Left ventricle myocardium superior (tissue), 1 donor: Measurements from ENCODE around the gene CHGA. TPM values are rescaled to one million over a fixed set of nuclear protein-coding genes. Genes with fewer than 3 reads are reported as not detected.

Experiments used
- ATAC-seq: fragments of 200-7000 bp; cut with Tn5 transposase; one replicate; pipeline ENCODE4 v1.9.1; 2020; ENCODE audit warnings: mild to moderate bottlenecking, moderate library complexity
- DNase-seq: peaks from one replicate; pipeline ENCODE4 v3.0.0-alpha.2; 2020
- intact Hi-C: fragments of 100-400 bp; cut with micrococcal nuclease; formaldehyde crosslinking; loops from one replicate; pipeline ENCODE4 v1.11.0; 2022
- total RNA-seq: library from RNA; stranded (reverse); fragmentation: NEBNext Ultra II Directional; extraction: Animal tissue kit (Norgen Biotek cat#: 25700); gene quantifications from one replicate; pipeline ENCODE4 v1.2.1, GENCODE V29; 2021
- donor health status: DM: no; HTN: yes; CAD: no; lungs with severe emphysema.

The CHGA gene
- total RNA-seq, 1 donor from 2014 or later: not detected

- intact Hi-C loops: no loop called here
- ATAC-seq (no peak), DNase-seq (no peak)
Observed at GRCh38 chr14:92902191-92902590, 20.8 kb upstream of the CHGA start.

GRCh38 chr14:92902726-92903125, 20.2 kb upstream of the CHGA start:
- intact Hi-C loops: no loop called here
- ATAC-seq: no peak

GRCh38 chr14:92903359-92903758, 19.6 kb upstream of the CHGA start:
- DNase-seq (no peak), ATAC-seq (no peak)
- intact Hi-C loops: no loop called here

More at GRCh38 chr14:92902726-92903125, 20.2 kb upstream of the CHGA start:
- DNase-seq: no peak

GRCh38 chr14:92905667-92906066, 17.3 kb upstream of the CHGA start:
- ATAC-seq: no peak
- no peak for DNase-seq
- intact Hi-C loops: no loop called here

GRCh38 chr14:92906420-92906819, 16.5 kb upstream of the CHGA start:
- DNase-seq: no peak
- intact Hi-C loops: no loop called here
- ATAC-seq: no peak

GRCh38 chr14:92906823-92907222, 16.1 kb upstream of the CHGA start:
- ATAC-seq: no peak
- DNase-seq: no peak
- intact Hi-C loops: no loop called here

GRCh38 chr14:92907316-92907911, 15.5 kb upstream of the CHGA start:
- DNase-seq (no peak), ATAC-seq (no peak)
- intact Hi-C loops: no loop called here

GRCh38 chr14:92914087-92914656, 8.8 kb upstream of the CHGA start:
- DNase-seq (peak; percentile 62), ATAC-seq (peak; percentile 41)
- intact Hi-C loops: no loop called here

- no peak for DNase-seq
- ATAC-seq: no peak
- intact Hi-C loops: no loop called here
Observed at GRCh38 chr14:92916201-92916600, 6.7 kb upstream of the CHGA start.

GRCh38 chr14:92917041-92917940, 5.7 kb upstream of the CHGA start:
- ATAC-seq: no peak
- intact Hi-C loops: no loop called here
- DNase-seq: no peak

GRCh38 chr14:92917956-92918355, 5.0 kb upstream of the CHGA start:
- ATAC-seq: no peak
- intact Hi-C loops: no loop called here
- no peak for DNase-seq

- no peak for DNase-seq
- intact Hi-C loops: no loop called here
- no peak for ATAC-seq
Observed at GRCh38 chr14:92920001-92920400, 2.9 kb upstream of the CHGA start.

GRCh38 chr14:92922155-92922735, 705 bp upstream of the CHGA start:
- no peak for ATAC-seq
- intact Hi-C loops: no loop called here

GRCh38 chr14:92923744-92924103, 774 bp downstream of the CHGA start:
- DNase-seq (no peak), ATAC-seq (peak; percentile 11)
- intact Hi-C loops: no loop called here

More at GRCh38 chr14:92922155-92922735, 705 bp upstream of the CHGA start:
- DNase-seq: no peak

- ATAC-seq (no peak), DNase-seq (no peak)
- intact Hi-C loops: no loop called here
Observed at GRCh38 chr14:92924247-92924646, 1.3 kb downstream of the CHGA start.

- no peak for ATAC-seq
- intact Hi-C loops: no loop called here
- no peak for DNase-seq
Observed at GRCh38 chr14:92925446-92925845, 2.5 kb downstream of the CHGA start.

- ATAC-seq (no peak), DNase-seq (no peak)
- intact Hi-C loops: no loop called here
Observed at GRCh38 chr14:92926180-92926845, 3.4 kb downstream of the CHGA start.

GRCh38 chr14:92926931-92927330, 4.0 kb downstream of the CHGA start:
- intact Hi-C loops: no loop called here

GRCh38 chr14:92927349-92928257, 4.7 kb downstream of the CHGA start:
- no peak for ATAC-seq
- DNase-seq: no peak
- intact Hi-C loops: no loop called here

More at GRCh38 chr14:92926931-92927330, 4.0 kb downstream of the CHGA start:
- ATAC-seq (no peak), DNase-seq (no peak)
